GM18867 (cell line): Measurements from ENCODE around the gene NTSR1.

Experiments
- ATAC-seq: cut with Tn5 transposase; IDR thresholded peaks from one replicate; pipeline ENCODE4 v1.9.1; 2021; ENCODE audit warnings: mild to moderate bottlenecking, moderate library complexity; ENCODE audit not compliant: unreplicated experiment

The NTSR1 gene

DNA sequence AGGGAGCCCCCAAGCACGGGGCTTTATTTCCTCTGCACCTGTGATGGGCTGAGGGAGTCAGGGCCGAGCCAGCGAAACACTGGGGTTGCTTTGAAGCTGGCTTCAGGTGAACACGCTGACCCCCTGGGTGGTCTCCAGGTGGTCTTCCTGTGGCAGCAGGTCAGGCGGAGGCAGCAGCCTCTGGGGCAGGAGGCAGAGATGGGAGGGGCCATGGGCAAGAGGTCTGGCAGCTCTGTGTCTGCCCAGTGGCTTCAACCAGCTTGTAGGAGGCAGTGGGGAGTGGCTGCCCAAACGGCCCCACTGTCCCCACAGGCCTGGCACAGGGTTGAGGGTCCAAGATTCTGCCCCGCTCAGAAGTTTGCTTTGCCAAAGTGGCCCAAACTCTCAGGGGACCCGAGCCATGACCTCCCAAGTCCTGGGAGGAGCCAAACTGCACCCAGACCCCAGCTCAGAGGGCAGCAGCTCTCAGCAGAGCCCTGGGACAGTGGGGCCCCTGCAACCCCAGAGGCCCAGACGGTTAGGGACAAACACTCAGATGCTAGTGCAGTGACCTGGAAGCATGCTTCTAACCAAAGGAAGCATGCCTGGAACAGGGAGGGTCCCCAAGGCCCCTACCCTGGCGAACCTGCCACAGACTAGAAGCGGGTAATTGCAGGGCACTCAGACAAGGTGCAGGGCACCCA, 15.3 kb downstream of the NTSR1 start:
- ATAC-seq, result no peak

DNA sequence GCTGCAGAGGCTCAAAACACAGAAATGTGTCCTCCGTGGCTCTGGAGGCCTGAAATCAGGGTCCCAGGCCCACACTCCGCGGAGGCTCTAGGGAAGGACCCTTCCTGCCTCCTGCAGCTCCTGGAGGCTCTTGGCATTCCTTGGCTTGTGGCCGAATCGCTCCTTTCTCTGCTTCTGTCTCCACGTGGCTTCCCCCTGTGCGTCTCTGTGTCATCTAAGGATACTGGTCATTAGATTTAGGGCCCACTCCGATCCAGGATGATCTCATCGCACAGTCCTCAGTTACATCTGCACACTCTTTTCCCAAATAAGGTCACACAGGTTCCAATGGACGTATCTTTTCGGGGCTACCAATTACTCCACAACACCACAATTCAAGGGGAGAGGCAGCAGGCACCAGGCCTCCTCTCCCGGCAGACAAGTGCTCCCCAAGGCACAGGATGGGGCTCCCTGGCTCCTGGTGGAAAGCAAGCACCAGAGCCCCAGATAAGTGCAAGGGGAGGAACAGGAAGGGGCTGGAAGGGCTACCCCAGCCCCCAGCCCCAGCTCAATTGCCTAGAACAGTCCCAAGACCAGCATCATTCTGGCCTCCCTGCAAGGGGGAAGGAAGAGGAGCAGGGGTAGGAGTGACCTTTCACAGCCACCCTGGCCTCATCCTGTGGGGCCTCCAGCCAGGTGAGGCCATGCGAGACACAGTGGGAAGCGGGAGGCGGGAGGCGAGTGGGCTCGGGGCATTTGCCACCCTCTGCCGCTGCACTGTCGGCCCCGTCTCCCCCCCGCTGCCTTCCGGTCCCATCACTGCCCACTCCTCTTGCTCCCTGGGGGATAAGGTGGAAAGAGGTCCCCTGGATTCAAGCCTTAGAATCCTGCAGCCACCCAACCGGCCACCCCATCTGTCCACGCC, 16.3 kb downstream of the NTSR1 start:
- no peak for ATAC-seq

DNA sequence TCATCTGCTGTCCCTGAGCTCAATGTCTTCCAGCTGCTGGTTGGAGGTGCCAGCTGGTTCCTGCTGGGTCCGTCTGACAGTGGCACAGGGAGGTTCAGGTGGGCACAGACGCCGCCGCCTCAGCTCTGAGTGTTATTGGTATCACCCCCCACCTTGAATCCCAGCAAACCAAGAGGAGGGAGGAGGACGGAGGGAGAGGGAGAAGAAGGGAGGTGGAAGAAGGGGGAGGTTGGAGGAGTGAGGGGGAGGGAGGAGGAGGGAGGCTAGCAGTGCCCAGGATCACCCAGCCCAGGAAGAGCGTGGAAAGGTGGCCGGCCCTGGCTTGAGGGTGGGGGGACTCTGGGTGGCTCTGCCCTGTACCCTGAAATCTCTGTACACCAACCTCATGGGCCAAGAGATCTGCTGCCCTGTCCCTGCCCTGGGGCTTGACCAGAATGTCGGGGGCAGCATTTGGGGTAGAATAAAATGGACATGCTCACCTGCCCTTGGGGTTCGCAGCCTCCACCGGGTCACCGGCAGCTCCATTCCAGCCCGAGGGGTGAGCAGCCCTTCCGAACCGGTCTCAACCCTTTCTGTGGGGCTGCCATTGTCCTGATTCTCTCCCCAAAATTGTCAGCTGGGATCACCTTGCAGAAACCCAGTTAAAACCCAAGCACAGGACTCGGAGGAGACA, 17.1 kb downstream of the NTSR1 start:
- no peak for ATAC-seq

DNA sequence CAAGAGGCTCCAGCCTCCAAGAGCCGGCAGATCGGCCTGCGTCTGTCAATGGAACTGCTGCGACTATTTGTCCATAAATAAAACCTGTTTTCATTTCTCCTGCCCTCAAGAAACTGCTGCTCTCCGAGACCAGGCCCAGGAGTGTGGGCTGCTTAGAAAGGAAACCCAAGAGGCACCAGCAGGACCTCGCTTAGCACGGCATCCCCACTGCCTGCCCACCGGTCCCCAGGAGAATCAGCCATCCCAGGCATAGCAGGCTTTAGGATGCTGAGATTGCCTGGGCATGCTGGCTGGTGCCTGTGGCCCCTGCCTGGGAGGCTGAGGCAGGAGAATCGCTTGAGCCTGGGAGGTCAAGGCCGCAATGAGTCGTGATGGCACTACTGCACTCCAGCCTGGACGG, 17.6 kb downstream of the NTSR1 start:
- no peak for ATAC-seq

DNA sequence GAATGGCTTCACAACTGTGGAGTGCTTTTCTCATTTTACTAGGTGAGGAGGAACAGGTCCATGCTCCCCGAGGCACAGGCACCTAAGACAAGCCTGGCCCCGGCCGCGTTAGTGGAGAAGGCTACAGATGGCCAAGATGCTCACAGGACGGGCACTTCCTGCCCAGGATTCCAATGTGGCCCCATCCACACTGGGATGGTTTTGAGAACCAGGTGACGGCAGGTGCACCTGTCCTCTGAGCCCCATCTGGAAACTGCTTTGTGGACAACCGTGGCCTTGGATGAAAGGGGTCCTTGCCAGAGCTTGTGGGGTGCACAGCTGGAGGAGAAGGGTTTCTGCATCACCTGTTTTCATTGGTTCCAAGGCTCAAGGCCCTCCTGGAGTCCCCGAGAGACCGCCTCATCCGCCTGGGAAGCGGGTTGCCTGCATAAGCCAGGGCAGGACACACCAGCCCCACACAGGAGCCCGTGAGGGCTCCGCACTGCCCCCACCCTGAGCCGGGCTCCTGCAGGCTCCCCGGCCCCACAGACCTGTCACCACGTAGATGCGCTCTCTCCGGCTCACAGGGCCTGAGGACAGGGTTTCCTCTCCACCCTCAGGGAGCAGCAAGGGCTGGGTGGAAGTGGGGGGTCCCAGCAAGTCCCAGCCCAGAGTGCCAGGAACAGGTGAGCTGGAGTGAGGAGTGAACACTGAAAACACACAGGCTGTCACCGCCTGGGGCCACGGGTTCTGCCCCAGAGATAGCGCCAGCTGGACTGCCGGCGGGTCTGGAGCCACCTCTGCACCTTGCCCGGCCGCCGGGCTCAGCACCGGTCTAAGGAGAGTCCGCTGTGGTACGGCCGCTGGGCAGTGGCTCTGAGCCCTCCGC, 18.3 kb downstream of the NTSR1 start:
- ATAC-seq, result no peak

DNA sequence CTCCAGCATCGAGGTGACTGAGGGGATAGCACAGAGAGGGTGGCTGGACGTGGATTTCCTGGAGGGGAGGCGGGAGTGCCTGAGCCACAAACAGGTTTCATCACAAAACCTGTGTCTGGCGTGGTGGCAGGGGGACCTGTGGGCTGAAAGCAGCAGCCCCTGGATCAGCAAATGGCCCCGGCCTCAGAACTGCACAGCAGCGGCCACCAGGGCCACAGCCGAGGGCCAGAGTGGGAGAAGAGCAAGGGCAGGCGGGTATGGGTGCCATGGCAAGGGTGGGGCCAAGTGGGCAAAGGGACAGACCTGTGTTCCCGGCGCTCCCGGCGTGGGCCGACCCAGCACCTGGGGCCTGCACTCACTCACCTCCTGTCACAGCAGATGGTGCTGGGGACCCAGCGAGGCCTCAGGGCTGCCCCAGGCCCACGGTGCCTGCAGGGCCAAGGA, 19.0 kb downstream of the NTSR1 start:
- ATAC-seq, result no peak

DNA sequence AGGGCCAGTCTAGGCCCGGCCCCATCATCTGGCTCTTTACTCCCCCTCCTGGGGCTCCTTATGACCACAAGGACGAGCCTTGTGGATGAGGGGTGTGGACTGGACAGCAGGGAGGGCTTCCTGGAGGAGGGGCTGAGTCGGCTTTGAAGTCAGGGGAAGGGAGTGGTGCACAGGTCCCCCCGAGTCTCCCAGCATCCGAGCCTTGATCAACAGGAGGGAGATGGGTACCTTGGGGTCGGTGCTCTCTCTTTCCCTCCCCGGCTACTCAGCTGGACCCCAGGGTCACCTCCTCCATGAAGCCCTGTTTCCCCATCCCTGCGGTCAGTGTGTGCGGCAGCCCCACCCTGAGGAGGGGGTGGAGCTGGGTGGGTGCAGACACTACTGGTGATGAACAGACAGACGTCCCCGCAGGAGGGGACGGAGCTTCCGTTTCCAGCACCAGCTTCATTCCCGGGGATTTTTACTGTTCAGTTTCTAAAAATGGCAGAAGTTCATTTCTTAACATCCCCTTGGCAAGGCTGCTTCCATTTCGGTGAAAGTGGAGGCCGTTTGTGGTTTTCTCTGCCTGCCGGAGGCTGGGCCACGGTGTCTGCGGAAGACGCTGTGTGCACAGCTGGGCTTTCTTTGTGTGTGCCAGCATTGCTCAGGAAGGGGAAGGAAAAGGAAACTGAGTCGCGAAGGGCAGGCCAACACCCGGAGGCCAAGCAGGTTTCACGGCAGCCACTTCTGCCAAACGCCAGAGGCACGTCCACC, 19.6 kb downstream of the NTSR1 start:
- ATAC-seq, result no peak

DNA sequence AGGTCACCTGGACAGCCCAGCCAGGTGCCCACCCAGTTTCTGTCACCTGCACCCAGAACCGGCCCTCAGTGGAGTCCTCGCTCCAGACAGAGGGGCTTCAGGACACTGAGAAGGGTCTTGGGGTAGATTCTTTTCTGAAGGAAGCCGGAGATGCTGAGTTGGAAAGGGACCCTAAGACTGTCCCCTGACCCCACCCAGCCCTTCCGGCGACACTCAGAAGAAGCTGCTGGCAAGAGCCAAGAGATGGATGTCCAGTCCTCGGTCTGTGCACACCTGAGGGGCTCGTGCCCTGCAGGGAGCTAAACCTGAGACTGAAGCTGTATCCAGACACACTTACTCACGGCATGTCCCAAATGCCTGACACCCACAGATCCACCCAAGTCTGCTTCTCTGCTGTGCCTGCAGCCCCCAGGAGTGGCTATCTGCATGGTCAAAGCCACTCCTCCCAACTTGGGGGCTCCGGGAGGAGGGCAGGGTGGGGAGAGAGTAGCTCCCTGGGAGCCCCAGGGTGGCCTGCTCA, 20.2 kb downstream of the NTSR1 start:
- no peak for ATAC-seq

DNA sequence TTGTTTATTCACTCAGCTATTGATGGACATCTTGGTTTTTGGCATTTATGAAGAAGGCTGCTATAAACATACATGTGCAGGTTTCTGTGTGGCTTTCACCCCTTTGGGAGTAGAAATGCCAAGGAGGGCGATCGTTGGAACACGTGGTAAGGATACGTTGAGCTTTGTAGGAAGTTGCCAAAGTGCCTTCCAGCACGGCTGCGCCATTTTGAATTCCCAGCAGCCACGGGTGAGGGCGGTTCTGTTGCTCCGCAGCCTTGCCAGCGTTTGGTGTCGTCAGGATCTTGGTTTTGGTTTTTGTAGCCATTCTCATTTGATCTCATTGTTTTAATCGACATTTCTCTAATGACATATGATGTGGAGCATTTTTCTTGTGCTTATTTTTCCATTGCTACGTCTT, 21.8 kb downstream of the NTSR1 start:
- no peak for ATAC-seq

DNA sequence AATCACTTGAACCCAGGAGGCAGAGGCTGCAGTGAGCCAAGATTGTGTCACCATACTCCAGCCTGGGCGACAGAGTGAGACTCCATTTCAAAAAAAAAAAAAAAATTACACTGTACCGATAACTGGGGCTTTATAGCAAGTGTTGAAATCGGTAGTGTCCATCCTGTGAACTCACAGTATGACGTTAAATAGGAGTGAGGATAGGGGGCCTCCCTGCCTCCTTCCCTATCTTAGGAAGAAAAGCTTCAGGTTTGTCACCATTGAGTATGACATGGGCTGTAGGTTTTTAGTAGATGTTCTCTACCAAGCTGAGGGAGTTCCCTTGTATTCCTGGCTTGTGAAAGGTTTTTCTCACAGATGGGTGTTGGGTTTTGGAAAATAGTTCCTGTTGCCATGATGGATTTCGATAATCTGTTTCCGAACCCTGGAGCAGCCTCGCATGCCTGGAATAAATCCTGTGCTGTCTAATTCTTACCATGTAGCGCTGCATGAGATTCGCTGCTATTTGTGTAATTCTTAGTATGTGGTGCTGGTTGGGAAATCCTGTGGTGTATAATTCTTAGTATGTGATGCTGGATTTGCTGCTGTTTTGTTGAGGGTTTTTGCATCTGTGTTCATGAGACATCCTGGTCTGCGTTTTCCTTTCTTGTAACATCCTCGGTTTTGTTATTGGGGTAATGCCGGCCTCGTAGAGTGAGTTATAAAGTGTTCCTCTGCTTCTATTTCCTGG, 23.6 kb downstream of the NTSR1 start:
- ATAC-seq, result no peak

DNA sequence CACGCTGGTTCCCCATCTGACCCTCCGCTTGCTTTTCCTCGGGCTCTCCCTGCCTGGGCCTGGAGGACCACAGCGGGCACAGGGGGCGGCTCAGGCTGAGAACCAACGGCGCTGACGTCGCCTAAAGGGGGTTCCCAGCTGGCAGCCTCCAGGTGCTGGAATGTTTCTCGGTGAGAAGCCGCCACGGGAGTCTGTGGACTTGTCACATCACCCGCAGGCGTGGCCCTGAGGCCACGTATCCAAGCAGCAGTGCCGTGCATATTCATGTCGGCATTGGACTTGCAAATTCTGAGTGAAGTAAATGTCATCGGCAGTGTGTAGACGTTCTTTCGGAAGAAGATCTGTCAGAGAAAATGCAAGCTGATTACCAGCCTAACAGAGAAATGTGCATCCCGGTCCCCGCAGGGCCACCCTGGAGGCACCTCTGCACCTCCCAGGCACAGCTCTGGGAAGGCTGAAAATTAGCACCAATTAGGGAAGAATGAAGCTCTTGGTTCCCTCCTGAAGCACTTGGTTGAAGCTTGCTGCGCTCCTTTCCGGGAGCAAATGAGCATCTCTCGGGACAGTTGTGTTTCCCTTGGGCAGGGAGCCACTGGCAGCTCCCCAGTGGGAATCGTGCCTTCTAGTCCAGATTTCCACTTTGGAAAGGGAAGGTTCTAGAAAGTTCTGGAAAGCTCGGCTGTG, 24.3 kb downstream of the NTSR1 start:
- no peak for ATAC-seq

DNA sequence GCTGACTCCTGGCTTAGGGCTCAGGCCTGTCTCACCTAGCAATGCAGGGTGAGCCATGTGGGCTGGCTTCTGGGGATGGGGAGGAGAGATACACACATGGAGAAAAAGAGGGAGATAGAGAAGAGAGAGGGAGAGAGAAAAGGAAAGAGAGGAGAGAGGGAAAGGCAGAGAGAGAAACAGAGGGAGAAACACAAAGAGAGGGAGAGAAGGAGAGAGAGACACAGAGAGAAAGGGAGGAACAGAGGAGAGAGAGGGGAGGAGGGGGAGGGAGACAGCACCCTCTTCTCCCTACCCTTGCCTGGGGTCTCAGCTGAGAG, 24.8 kb downstream of the NTSR1 start:
- ATAC-seq, result no peak

DNA sequence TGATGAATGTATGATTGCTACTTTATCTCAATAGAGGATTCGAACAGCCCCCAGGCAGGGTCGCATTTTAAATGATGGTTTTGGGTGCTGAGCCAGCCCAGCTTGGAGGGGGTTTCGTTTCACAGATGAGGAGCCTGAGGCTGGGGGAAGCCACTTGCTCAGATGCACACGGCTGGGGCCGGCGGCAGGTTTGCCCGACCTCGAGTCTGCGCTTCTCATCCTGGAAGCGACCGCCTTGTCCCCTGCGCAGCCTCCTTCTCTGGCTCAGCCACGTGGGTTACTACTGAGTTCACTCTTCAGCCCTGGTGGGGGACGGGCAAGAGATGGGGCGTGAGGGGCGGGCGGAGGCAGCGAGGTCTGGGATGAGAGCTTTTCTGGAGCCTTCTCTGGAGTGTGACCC, 25.3 kb downstream of the NTSR1 start:
- no peak for ATAC-seq

DNA sequence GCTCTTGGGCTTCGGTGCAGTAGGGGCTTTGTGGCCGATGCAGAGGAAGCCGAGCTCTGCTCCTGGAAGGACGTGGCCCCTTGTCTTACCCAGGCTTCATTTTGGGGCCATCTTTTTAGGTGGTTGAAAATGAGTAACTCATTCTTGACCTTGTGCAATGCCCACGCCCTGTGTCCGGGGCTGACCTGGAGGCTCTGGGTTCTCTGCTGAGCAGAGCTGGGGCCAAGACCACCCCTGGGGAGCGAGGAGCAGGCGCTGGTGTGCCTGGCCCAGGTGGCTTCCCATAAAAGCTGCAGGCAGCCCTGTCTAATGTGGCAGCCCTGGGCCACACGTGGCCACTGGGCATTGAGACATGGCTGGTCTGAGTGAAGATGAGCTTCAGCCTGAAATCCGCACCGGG, 25.7 kb downstream of the NTSR1 start:
- no peak for ATAC-seq

DNA sequence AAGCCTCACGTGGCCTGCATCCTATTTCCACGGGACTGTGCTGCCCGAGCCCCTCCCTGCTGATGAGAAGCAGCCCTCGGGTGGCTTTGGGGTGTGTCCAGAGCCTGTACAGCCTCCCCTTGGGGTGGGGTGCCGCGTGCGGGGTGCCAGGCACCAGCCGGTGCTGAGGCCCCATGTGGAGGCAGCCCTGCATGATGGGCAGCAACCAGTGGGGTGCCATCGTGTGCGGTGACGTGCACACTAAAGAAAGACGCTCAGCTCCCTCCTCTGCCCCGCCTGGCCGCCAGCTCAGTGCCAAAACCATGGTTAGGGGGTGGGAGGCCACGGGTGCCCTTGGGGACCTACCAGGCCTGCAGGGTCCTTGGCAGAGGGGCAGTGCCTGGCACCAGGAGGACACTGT, 26.2 kb downstream of the NTSR1 start:
- no peak for ATAC-seq

DNA sequence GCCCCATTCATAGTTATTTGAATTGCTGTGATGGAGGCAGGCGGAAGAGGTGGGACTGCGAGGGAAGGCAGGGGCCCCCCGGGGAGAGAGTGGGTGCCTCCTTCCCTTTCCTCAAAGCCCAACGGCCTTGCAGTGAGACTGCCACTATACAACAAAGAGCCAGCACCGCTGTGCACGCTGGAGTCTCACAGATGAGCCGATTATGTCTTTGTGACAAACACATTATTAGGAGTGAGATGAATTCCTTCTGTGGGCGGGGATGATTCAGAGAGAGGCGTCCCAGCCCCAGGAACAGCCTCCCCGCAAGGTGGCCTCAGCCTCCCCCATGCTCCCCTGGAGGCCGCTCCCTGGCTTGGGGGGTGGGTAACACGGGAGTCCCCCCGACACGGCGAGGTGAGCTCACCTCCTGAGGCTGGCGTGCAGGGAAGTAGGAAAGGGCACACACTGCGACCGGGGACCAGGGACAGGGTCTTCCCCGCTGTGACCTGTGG, 26.7 kb downstream of the NTSR1 start:
- no peak for ATAC-seq

DNA sequence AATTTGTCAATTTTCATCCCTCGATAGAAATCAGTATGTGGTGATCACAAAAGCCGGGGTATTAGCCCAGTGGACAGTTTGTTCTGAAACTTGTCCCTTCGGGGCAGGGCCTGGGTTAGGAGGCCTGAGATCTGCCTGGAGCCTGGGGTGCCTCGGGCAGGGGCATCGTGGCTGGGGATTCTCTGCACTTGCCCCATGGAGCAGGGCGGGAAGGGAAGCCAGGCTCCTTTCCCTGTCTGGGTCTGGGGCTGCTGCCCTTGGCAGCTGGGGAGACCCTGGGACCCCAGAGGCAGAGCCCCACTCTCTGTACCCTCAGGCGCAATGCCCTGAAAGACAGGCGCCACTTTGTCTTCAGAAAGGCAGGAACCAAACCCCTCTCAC, 27.4 kb downstream of the NTSR1 start:
- no peak for ATAC-seq

DNA sequence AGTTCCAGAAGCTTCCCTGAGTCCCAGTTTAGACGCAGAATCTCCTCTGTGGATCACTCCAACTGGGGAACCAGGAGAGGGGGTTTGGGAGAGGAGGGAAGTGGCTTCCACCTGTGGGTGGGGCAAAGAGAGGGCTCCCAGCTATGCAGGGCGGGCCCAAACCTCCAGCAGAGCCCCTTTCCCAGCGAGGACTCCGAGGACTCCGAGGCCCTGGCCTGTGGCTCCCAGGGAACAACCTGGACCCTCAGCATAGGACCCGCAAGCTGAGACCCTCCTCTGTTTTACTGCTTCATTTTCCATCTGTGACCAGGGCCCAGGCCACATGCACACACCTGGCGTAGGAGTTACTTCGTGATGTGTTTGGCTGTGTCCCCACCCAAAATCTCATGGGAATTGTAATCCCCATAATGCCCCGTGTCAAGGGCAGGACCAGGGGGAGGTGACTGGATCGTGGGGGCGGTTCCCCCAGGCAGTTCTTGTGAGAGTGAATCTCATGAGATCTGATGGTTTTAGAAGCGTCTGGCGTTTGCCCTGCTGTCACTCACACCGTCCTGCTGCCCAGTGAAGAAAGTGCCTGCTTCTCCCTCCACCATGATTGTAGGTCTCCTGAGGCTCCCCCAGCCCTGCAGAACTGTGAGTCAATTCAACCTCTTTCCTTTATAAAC, 27.9 kb downstream of the NTSR1 start:
- ATAC-seq, result no peak
